K562 (cell line): Measurements from ENCODE around the gene MYO1E. TPM values are rescaled to one million over a fixed set of nuclear protein-coding genes. Genes with fewer than 3 reads are reported as not detected.

Source experiments
- ATAC-seq: fragments of 200-7000 bp; cut with Tn5 transposase; 3 replicates; pipeline ENCODE4 v1.9.1; 2020; ENCODE audit warnings: moderate library complexity
- BruUV-seq: library from RNA; stranded (reverse); fragments of 400-500 nt; replicated peaks from 2 replicates; lab custom pipeline; 2021; lab: Mats Ljungman, UMichigan
- CTCF ChIA-PET: fragments of 300-600 bp; formaldehyde crosslinking; extraction: SDS; loops from one replicate; lab custom pipeline; 2021; ENCODE audit warnings: low intra/inter-chr PET ratio; lab: Yijun Ruan, JAX
- POLR2A ChIA-PET: fragments of 300-600, 350-650 bp; sonication (Branson Sonifier 250); formaldehyde crosslinking; extraction: SDS; loops from one replicate; lab custom pipeline; 2021; ENCODE audit warnings: antibody characterized with exemption, inconsistent platforms; lab: Yijun Ruan, JAX
- DNase-seq, 4 experiments: peaks; one replicate each; pipeline versions ENCODE4 v3.0.0 to v3.0.0-alpha.2; 2011 to 2018; ENCODE audit warnings: low spot score in 3 of 4, mixed read lengths in 3 of 4; ENCODE audit errors: extremely low read depth in 1 of 4
- FAIRE-seq: peaks from 2 replicates; lab custom pipeline; 2011; peaks lifted over from hg19 to GRCh38; lab: Jason Lieb, UNC
- H2AFZ ChIP-seq: 2 replicates; pipeline ENCODE4 v1.6.0; 2011; ENCODE audit warnings: low read depth, low read length, control low read depth, inconsistent platforms
- H3K27ac ChIP-seq: fragments of 200-600 bp; 3 replicates; pipeline ENCODE4 v1.8.0; 2011; ENCODE audit warnings: low read depth, mild to moderate bottlenecking, control low read depth, inconsistent platforms, low read length, moderate library complexity, mixed read lengths; ENCODE audit errors: extremely low read depth
- H3K27me3 ChIP-seq, 2 experiments: fragments of 300-600 bp in 1 of 2; 2 replicates in 1 of 2; 3 replicates in 1 of 2; pipeline versions ENCODE4 v1.6.0 to v1.8.0; 2011; ENCODE audit warnings: inconsistent platforms in 2 of 2, low read length in 2 of 2, mild to moderate bottlenecking in 1 of 2, mixed read lengths in 1 of 2, moderate library complexity in 1 of 2; ENCODE audit not compliant: control insufficient read depth in 2 of 2, insufficient read depth in 2 of 2
- H3K36me3 ChIP-seq: fragments of 300-600 bp; 3 replicates; pipeline ENCODE4 v1.8.0; 2011; ENCODE audit warnings: mild to moderate bottlenecking, low read length, inconsistent platforms; ENCODE audit not compliant: control insufficient read depth, insufficient read depth
- H3K4me1 ChIP-seq, 2 experiments: fragments of 200-600 bp in 1 of 2; replicated peaks in 1 of 2; 2 replicates in 1 of 2; 3 replicates in 1 of 2; pipeline versions ENCODE4 v1.5.1 to v1.8.0; 2011; ENCODE audit warnings: inconsistent platforms in 2 of 2, low read length in 2 of 2, mild to moderate bottlenecking in 1 of 2, mixed read lengths in 1 of 2, moderate library complexity in 1 of 2; ENCODE audit not compliant: control insufficient read depth in 2 of 2, insufficient read depth in 2 of 2
- H3K4me2 ChIP-seq: 2 replicates; pipeline ENCODE4 v1.6.1; 2011; ENCODE audit warnings: low read length, control low read depth, inconsistent platforms, mixed read lengths; ENCODE audit not compliant: insufficient read depth
- H3K4me3 ChIP-seq: fragments of 200-600 bp; sonication (generic), shearing (Covaris generic); 2 replicates; pipeline ENCODE4 v1.5.1; 2016; ENCODE audit warnings: control low read depth, inconsistent platforms
- H3K79me2 ChIP-seq: fragments of 200-600 bp; 3 replicates; pipeline ENCODE4 v1.8.0; 2011; ENCODE audit warnings: low read length, inconsistent platforms; ENCODE audit not compliant: control insufficient read depth, insufficient read depth
- H3K9ac ChIP-seq, 2 experiments: 2 replicates each; pipeline versions ENCODE4 v1.6.0 to v1.6.1; 2011; ENCODE audit warnings: low read depth in 2 of 2, low read length in 2 of 2, control low read depth in 1 of 2, inconsistent platforms in 1 of 2, mild to moderate bottlenecking in 1 of 2, mixed read lengths in 1 of 2; ENCODE audit not compliant: insufficient read depth in 1 of 2
- H3K9me1 ChIP-seq: one replicate; pipeline ENCODE4 v1.6.0; 2011; ENCODE audit warnings: inconsistent platforms, mild to moderate bottlenecking, low read length, moderate library complexity; ENCODE audit not compliant: control insufficient read depth, insufficient read depth
- H3K9me3 ChIP-seq: replicated peaks from 2 replicates; pipeline ENCODE4 v1.5.1; 2011; ENCODE audit warnings: low read depth, low read length, inconsistent platforms; ENCODE audit not compliant: control insufficient read depth, insufficient read depth
- H4K20me1 ChIP-seq: replicated peaks from 2 replicates; pipeline ENCODE4 v1.6.1; 2011; ENCODE audit warnings: low read length, inconsistent platforms, mixed read lengths; ENCODE audit not compliant: control insufficient read depth, insufficient read depth
- BMI1 ChIP-seq: fragments of 150-350 bp; IDR thresholded peaks from 2 replicates; pipeline ENCODE4 v1.6.1; 2014; ENCODE audit warnings: low read length
- HOMEZ ChIP-seq: fragments of 250-450 bp; sonication (Bioruptor Pico); IDR thresholded peaks from 2 replicates; pipeline ENCODE4 v1.4.0; 2020; ENCODE audit warnings: mild to moderate bottlenecking, moderate library complexity
- PPARD ChIP-seq: fragments of 250-450 bp; sonication (Bioruptor Pico); IDR thresholded peaks from 2 replicates; pipeline ENCODE4 v1.8.0; 2022; ENCODE audit warnings: inconsistent platforms, mild to moderate bottlenecking, moderate library complexity
- RBBP5 ChIP-seq: fragments of 200-600 bp; sonication (generic); IDR thresholded peaks from 2 replicates; pipeline ENCODE4 v1.6.1; 2012; ENCODE audit warnings: borderline replicate concordance, mild to moderate bottlenecking, low read length, control low read depth, inconsistent platforms; ENCODE audit not compliant: insufficient read depth, poor library complexity, severe bottlenecking
- RBM22 ChIP-seq: fragments of 200-400 bp; formaldehyde crosslinking; IDR thresholded peaks from 2 replicates; pipeline ENCODE4 v1.6.1; 2018; ENCODE audit warnings: low read length, low read depth; ENCODE audit not compliant: poor library complexity, severe bottlenecking
- SAP30 ChIP-seq: fragments of 200-600 bp; sonication (generic); IDR thresholded peaks from 2 replicates; pipeline ENCODE4 v1.6.1; 2012; ENCODE audit warnings: borderline replicate concordance, low read depth, mild to moderate bottlenecking, moderate library complexity, low read length, control low read depth, inconsistent platforms; ENCODE audit not compliant: insufficient read depth, poor library complexity, severe bottlenecking
- TCF15 ChIP-seq: fragments of 250-450 bp; sonication (Bioruptor Pico); IDR thresholded peaks from 2 replicates; pipeline ENCODE4 v1.8.0; 2022; ENCODE audit warnings: moderate library complexity, mild to moderate bottlenecking, inconsistent platforms
- TGIF2 ChIP-seq: sonication (generic); formaldehyde crosslinking; IDR thresholded peaks from 2 replicates; pipeline ENCODE4 v1.8.1; 2022; ENCODE audit warnings: mild to moderate bottlenecking, missing genetic modification reagents, moderate library complexity
- ZMIZ1 ChIP-seq, 2 experiments: fragments of 150-350 bp in 1 of 2; IDR thresholded peaks; 2 replicates each; pipeline ENCODE4 v1.6.1; 2012 to 2016; ENCODE audit warnings: low read depth in 2 of 2, low read length in 2 of 2, mild to moderate bottlenecking in 1 of 2, moderate library complexity in 1 of 2
- WGBS: fragments of 100-300 bp; shearing (Covaris generic); methylation state at CpG from one replicate; pipeline ENCODE4 v1.1.6; 2016; ENCODE audit warnings: low coverage, mixed read lengths; ENCODE audit not compliant: insufficient coverage; ENCODE audit errors: missing lambda C conversion rate; 5-methylcytosine and 5-hydroxymethylcytosine counted together
- in situ Hi-C: fragments of 300-500 bp; cut with MboI; formaldehyde crosslinking; loops from 4 replicates; pipeline ENCODE4 v1.15.0; 2018; ENCODE audit warnings: inconsistent platforms, mixed read lengths
- intact Hi-C: fragments of 100-400 bp; cut with micrococcal nuclease; formaldehyde crosslinking; loops from 2 replicates; pipeline ENCODE4 v1.14.2; 2022
- polyA plus RNA-seq, 8 experiments: library from polyadenylated mRNA; depleted of rRNA in 4 of 8; stranded (reverse) in 5 of 8; unstranded in 3 of 8; fragments of >200 nt; fragmentation: Nextera tagmentation in 2 of 8; fragmentation: Illumina TruSeq in 1 of 8; extraction: Ambion mirVana in 2 of 8; extraction: Trizol in 1 of 8; gene quantifications; 2 replicates each; pipeline versions ENCODE4 v1.2.1 to v1.2.3, GENCODE V29; 2011 to 2014; ENCODE audit warnings: inconsistent platforms in 1 of 8, missing spikeins in 1 of 8
- total RNA-seq, 7 experiments: library from RNA; depleted of rRNA in 6 of 7; stranded (reverse); fragments of >200 nt in 6 of 7; fragmentation: Illumina TruSeq in 2 of 7; extraction: Trizol in 2 of 7; gene quantifications; 2 replicates each; pipeline versions ENCODE4 v1.2.1 to v1.2.3, GENCODE V29; 2011 to 2021; ENCODE audit warnings: low replicate concordance in 1 of 7

MYO1E gene
- total and polyA plus RNA-seq, 9 of the 15 experiments (the other 6 are each of a cell fraction or from before 2014, with no cell fraction given): under 0.01 to 0.44 (median 0.01) TPM; not detected in 6

- TF ChIP-seq TCF15 (CRISPR knock-in tag) (no peak), SAP30 (no peak), BMI1 (no peak), HOMEZ (no peak), TGIF2 (CRISPR knock-in tag) (no peak)
Observed at GRCh38 chr15:59294574-59295260, 78.0 kb downstream of the MYO1E start (continued).

- no TSS peak for BruUV-seq
- Histone ChIP-seq H3K36me3 (no peaks in the 10 kb centered on the region), H4K20me1 (no peaks in the 10 kb centered on the region), H3K9me1 (no peaks in the 10 kb centered on the region), H3K4me2 (no peak overlapping the region), H3K9ac (no peak overlapping the region), H2AFZ (no peak overlapping the region), H3K9me3 (no peaks in the 10 kb centered on the region), H3K4me3 (no peak overlapping the region), H3K27ac (no peak overlapping the region), H3K4me1 (no peaks in the 10 kb centered on the region), H3K79me2 (no peaks in the 10 kb centered on the region), H3K27me3 (peaks cover 26 to 29% of the 10 kb centered on the region in 2 experiments)
- no peak for FAIRE-seq
- DNase-seq: no peak
- ATAC-seq: no peak
- intact Hi-C loops (no loop called here), in situ Hi-C loops (no loop called here)
- POLR2A ChIA-PET: interaction anchor here (0.6 kb wide), 1 partner anchor 13 kb away, joined by 3 read pairs; no protein-coding TSS in a partner anchor
- CTCF ChIA-PET: no interaction called here
- WGBS: 2% methylated on average over 8 of the region's 8 CpGs
- TF ChIP-seq RBM22: no peak
- no peak for TF ChIP-seq RBBP5
- TF ChIP-seq ZMIZ1 (IDR thresholded peaks at IDR 0.05; ENCODE audit: low read depth in 2 of 2, low read length in 2 of 2): no peak
- TF ChIP-seq PPARD: no peak
Observed at GRCh38 chr15:59292442-59293151, 80.1 kb downstream of the MYO1E start.
